Hepatocyte (in vitro differentiated cells): ENCODE data around the gene METTL25B. TPM values are rescaled to one million over a fixed set of nuclear protein-coding genes. Genes with fewer than 3 reads are reported as not detected.

Experiments used
- DNase-seq: peaks from one replicate; pipeline ENCODE4 v3.0.0-alpha.2; 2016; ENCODE audit warnings: low spot score
- H2AFZ ChIP-seq: fragments of 200-600 bp; sonication (generic); 2 replicates; pipeline ENCODE4 v1.6.0; 2016; ENCODE audit warnings: antibody characterized with exemption, mild to moderate bottlenecking
- H3K27ac ChIP-seq: fragments of 200-600 bp; sonication (generic); 2 replicates; pipeline ENCODE4 v1.5.1; 2016; ENCODE audit warnings: mild to moderate bottlenecking
- H3K27me3 ChIP-seq: fragments of 200-600 bp; sonication (generic); 2 replicates; pipeline ENCODE4 v1.6.1; 2016
- H3K36me3 ChIP-seq: fragments of 200-600 bp; sonication (generic); replicated peaks from 2 replicates; pipeline ENCODE4 v1.5.1; 2016; ENCODE audit warnings: low read depth; ENCODE audit not compliant: insufficient read depth
- H3K4me1 ChIP-seq: fragments of 200-600 bp; sonication (generic); 2 replicates; pipeline ENCODE4 v1.5.1; 2016; ENCODE audit warnings: mild to moderate bottlenecking, moderate library complexity; ENCODE audit not compliant: insufficient read depth
- H3K4me2 ChIP-seq: fragments of 200-600 bp; sonication (generic); 2 replicates; pipeline ENCODE4 v1.6.0; 2016
- H3K4me3 ChIP-seq: fragments of 200-600 bp; sonication (generic); 2 replicates; pipeline ENCODE4 v1.5.1; 2016; ENCODE audit warnings: mild to moderate bottlenecking
- H3K79me2 ChIP-seq: fragments of 200-600 bp; sonication (generic); 2 replicates; pipeline ENCODE4 v1.6.0; 2017; ENCODE audit warnings: mild to moderate bottlenecking
- H3K9me2 ChIP-seq: fragments of 200-600 bp; sonication (generic); replicated peaks from 2 replicates; pipeline ENCODE4 v1.6.0; 2017; ENCODE audit warnings: mild to moderate bottlenecking; ENCODE audit not compliant: insufficient read depth
- H3K9me3 ChIP-seq: fragments of 200-600 bp; sonication (generic); 2 replicates; pipeline ENCODE4 v1.5.1; 2016; ENCODE audit warnings: low read depth, mild to moderate bottlenecking
- H4K20me1 ChIP-seq: fragments of 200-600 bp; sonication (generic); 2 replicates; pipeline ENCODE4 v1.6.0; 2016; ENCODE audit warnings: mild to moderate bottlenecking; ENCODE audit not compliant: insufficient read depth, poor library complexity, severe bottlenecking
- CTCF ChIP-seq: fragments of 200-600 bp; sonication (generic); IDR thresholded peaks from 2 replicates; pipeline ENCODE4 v1.5.1; 2016; ENCODE audit warnings: antibody characterized with exemption, mild to moderate bottlenecking; ENCODE audit not compliant: poor library complexity
- EZH2 ChIP-seq: fragments of 200-600 bp; sonication (generic); IDR thresholded peaks from 2 replicates; pipeline ENCODE4 v1.6.1; 2016; ENCODE audit warnings: antibody characterized with exemption, mild to moderate bottlenecking, borderline replicate concordance
- EZH2phosphoT487 ChIP-seq: fragments of 200-600 bp; sonication (generic); IDR thresholded peaks from one replicate; pipeline ENCODE4 v1.6.1; 2018; ENCODE audit warnings: antibody characterized with exemption, mild to moderate bottlenecking, low read depth, moderate library complexity; ENCODE audit not compliant: unreplicated experiment, severe bottlenecking
- WGBS: methylation state at CpG from one replicate; pipeline ENCODE4 v1.1.6; 2016; ENCODE audit warnings: low lambda C conversion rate; ENCODE audit errors: missing lambda C conversion rate; 5-methylcytosine and 5-hydroxymethylcytosine counted together
- polyA plus RNA-seq: library from polyadenylated mRNA; unstranded; fragments of >200 nt; fragmentation: Nextera tagmentation; extraction: Ambion mirVana; gene quantifications from 2 replicates; pipeline ENCODE4 v1.2.1, GENCODE V29; 2016
- total RNA-seq: library from RNA; depleted of rRNA; stranded (reverse); fragments of >200 nt; gene quantifications from 2 replicates; pipeline ENCODE4 v1.2.3, GENCODE V29; 2014

The METTL25B gene
- total and polyA plus RNA-seq, 2 experiments from 2014 or later: 20.6 to 24.7 TPM

- TF ChIP-seq CTCF (no peak), EZH2phosphoT487 (no peak), EZH2 (no peak)
- H3K4me2 ChIP-seq: peak overlapping the region; percentile 92
- no peaks in the 10 kb centered on the region for H3K9me2 ChIP-seq
- peaks cover 6% of the 10 kb centered on the region for H4K20me1 ChIP-seq
- H3K9me3 ChIP-seq: no peaks in the 10 kb centered on the region
- peaks cover 54% of the 10 kb centered on the region for H3K4me1 ChIP-seq
- peaks cover 34% of the 10 kb centered on the region for H3K79me2 ChIP-seq
- 61% methylated on average over 4 of the region's 4 CpGs for WGBS
- H3K27ac ChIP-seq: peak overlapping the region; percentile 97
- H2AFZ ChIP-seq: no peak overlapping the region
- H3K27me3 ChIP-seq: no peaks in the 10 kb centered on the region
- H3K36me3 ChIP-seq: no peaks in the 10 kb centered on the region
- peak overlapping the region; percentile 17 for H3K4me3 ChIP-seq
- DNase-seq: no peak
Measured at GRCh38 chr1:156703336-156703735, 24.9 kb upstream of the METTL25B start.

- peak overlapping the region; percentile 97 for H3K27ac ChIP-seq
- DNase-seq: no peak
- no peaks in the 10 kb centered on the region for H3K9me2 ChIP-seq
- H3K36me3 ChIP-seq: no peaks in the 10 kb centered on the region
- H2AFZ ChIP-seq: no peak overlapping the region
- H4K20me1 ChIP-seq: peaks cover 6% of the 10 kb centered on the region
- 21% methylated on average over 4 of the region's 4 CpGs for WGBS
- H3K9me3 ChIP-seq: no peaks in the 10 kb centered on the region
- peak overlapping the region; percentile 17 for H3K4me3 ChIP-seq
- TF ChIP-seq CTCF (no peak), EZH2phosphoT487 (no peak), EZH2 (no peak)
- H3K79me2 ChIP-seq: peaks cover 34% of the 10 kb centered on the region
- peaks cover 58% of the 10 kb centered on the region for H3K4me1 ChIP-seq
- no peaks in the 10 kb centered on the region for H3K27me3 ChIP-seq
- H3K4me2 ChIP-seq: peak overlapping the region; percentile 92
Measured at GRCh38 chr1:156703741-156704140, 24.5 kb upstream of the METTL25B start.

GRCh38 chr1:156704166-156704711, 24.0 kb upstream of the METTL25B start:
- TF ChIP-seq CTCF (no peak), EZH2 (no peak), EZH2phosphoT487 (no peak)
- Histone ChIP-seq H3K4me1 (peaks cover 63% of the 10 kb centered on the region), H3K36me3 (no peaks in the 10 kb centered on the region), H3K27ac (peak overlapping the region; percentile 97), H3K79me2 (peaks cover 34% of the 10 kb centered on the region), H3K9me3 (no peaks in the 10 kb centered on the region), H3K9me2 (no peaks in the 10 kb centered on the region), H2AFZ (no peak overlapping the region), H3K4me2 (peak overlapping the region; percentile 92), H3K4me3 (peak overlapping the region; percentile 51), H3K27me3 (no peaks in the 10 kb centered on the region), H4K20me1 (peaks cover 6% of the 10 kb centered on the region)
- WGBS: 16% methylated on average over 10 of the region's 10 CpGs
- DNase-seq: no peak
